Measurements from ENCODE around the gene TMEM132E.

TMEM132E gene

GRCh38 chr17:34665819-34666763 is 86.7 kb downstream of the TMEM132E start:
- ATAC-seq = no peak

- ATAC-seq = no peak
Observed at GRCh38 chr17:34667656-34668055, 88.3 kb downstream of the TMEM132E start.

GRCh38 chr17:34668206-34668605 is 88.8 kb downstream of the TMEM132E start:
- ATAC-seq = no peak

GRCh38 chr17:34669511-34669910 is 90.1 kb downstream of the TMEM132E start:
- no peak for ATAC-seq

GRCh38 chr17:34670618-34671017 is 91.2 kb downstream of the TMEM132E start:
- no peak for ATAC-seq

GRCh38 chr17:34671191-34671590 is 91.8 kb downstream of the TMEM132E start:
- ATAC-seq = no peak

GRCh38 chr17:34672176-34672785 is 92.9 kb downstream of the TMEM132E start:
- no peak for ATAC-seq

- ATAC-seq = no peak
Observed at GRCh38 chr17:34673516-34673915, 94.1 kb downstream of the TMEM132E start.

GRCh38 chr17:34673995-34674890 is 94.9 kb downstream of the TMEM132E start:
- ATAC-seq = no peak

GRCh38 chr17:34675143-34675542 is 95.8 kb downstream of the TMEM132E start:
- no peak for ATAC-seq

- ATAC-seq = no peak
Observed at GRCh38 chr17:34675605-34676004, 96.2 kb downstream of the TMEM132E start.

GRCh38 chr17:34680151-34680550 is 100.8 kb downstream of the TMEM132E start:
- ATAC-seq = no peak

GRCh38 chr17:34682305-34682704 is 102.9 kb downstream of the TMEM132E start:
- ATAC-seq = no peak

- ATAC-seq = no peak
Observed at GRCh38 chr17:34683390-34683789, 104.0 kb downstream of the TMEM132E start.
